GM13977 (cell line): ENCODE measurements around the gene NUP50.
A peak's percentile ranks its signal among the peaks of the same experiment; 100 is the strongest.

Source experiments
- DNase-seq: peaks from one replicate; pipeline ENCODE4 v3.0.0; 2012; ENCODE audit warnings: low spot score
- CTCF ChIP-seq: IDR thresholded peaks from 2 replicates; pipeline ENCODE4 v1.5.1; 2012; ENCODE audit warnings: mild to moderate bottlenecking, control low read depth; ENCODE audit not compliant: insufficient read depth; ENCODE audit errors: extremely low read depth, missing control alignments
- in situ Hi-C: fragments of 300-500 bp; cut with MboI; formaldehyde crosslinking; loops from one replicate; pipeline ENCODE4 v1.12.0; 2022; ENCODE audit warnings: low sequenced_read_pairs, low pct_unique_long_range_greater_than_20kb, mixed read lengths, inconsistent platforms; ENCODE audit not compliant: unreplicated experiment

The NUP50 gene

GRCh38 chr22:45207981-45208664, 44.4 kb downstream of the NUP50 start:
- no peak for DNase-seq
- no peak for TF ChIP-seq CTCF
- in situ Hi-C loops: no loop called here

GRCh38 chr22:45208696-45208992, 44.9 kb downstream of the NUP50 start:
- TF ChIP-seq CTCF: no peak
- in situ Hi-C loops: no loop called here
- no peak for DNase-seq

- in situ Hi-C loops: no loop called here
- peak; percentile 68 for TF ChIP-seq CTCF
- DNase-seq: no peak
Observed at GRCh38 chr22:45208993-45209838, 45.5 kb downstream of the NUP50 start.

- no peak for TF ChIP-seq CTCF
- in situ Hi-C loops: no loop called here
- DNase-seq: no peak
Observed at GRCh38 chr22:45210174-45210573, 46.4 kb downstream of the NUP50 start.

- no peak for DNase-seq
- in situ Hi-C loops: no loop called here
- TF ChIP-seq CTCF: no peak
Observed at GRCh38 chr22:45210577-45210976, 46.9 kb downstream of the NUP50 start.

- DNase-seq: no peak
- in situ Hi-C loops: no loop called here
- TF ChIP-seq CTCF: no peak
Observed at GRCh38 chr22:45210991-45211390, 47.3 kb downstream of the NUP50 start.
